RPMI8226 (cell line): ENCODE results near the gene NRG3.
A peak's percentile ranks its signal among the peaks of the same experiment; 100 is the strongest.

Experiments used
- DNase-seq: peaks from one replicate; pipeline ENCODE4 v3.0.0-alpha.2; 2015

Gene NRG3

DNA sequence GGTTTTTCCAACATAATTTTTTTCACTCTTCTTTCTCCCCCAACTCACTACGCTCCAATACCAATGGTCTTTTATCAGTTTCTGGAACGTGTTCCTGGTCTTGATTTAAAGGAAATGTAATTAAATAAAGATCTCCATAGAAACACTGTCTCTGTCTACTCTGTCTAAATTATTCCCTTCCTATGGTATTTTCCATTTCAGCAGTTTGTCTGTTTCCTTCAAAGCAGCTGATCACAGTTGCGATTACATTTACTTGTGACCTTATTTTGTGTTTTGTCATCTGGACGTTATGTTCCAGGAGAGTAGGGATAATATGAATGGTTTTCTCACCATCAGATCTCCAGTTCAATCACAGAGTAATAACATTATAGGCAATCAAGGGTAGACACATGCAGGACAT, 359.2 kb downstream of the NRG3 start:
- no peak for DNase-seq

DNA sequence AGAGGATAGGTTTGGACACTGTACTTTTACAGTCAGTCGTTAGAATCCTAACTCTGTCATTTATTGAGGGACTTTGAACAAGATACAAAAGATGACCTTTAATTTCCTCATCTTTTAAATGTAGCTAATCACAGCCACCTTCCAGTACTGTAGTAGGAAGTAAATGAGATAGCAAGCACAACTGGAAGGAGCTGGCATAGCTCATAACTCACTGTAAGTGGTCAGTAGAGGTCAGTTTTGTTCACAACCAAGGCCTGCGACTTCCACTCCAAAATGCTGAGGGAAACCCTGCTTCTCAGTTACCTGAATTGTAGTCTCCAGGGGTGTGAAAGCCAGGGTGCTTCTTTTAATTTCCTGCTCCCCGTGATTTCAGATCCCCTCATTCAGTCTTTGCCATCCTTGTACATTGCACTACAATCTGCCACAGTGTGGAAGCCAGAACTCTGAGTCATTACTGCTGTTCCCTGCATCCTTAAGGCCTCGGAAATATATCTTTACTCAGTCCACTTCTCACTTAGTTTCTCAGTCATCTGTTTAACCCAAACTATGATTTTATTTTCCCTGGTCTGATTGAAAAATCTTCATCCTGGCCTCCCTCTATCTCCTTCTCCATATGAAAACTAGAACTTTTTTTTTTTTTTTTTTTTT, 361.2 kb downstream of the NRG3 start:
- DNase-seq = no peak

DNA sequence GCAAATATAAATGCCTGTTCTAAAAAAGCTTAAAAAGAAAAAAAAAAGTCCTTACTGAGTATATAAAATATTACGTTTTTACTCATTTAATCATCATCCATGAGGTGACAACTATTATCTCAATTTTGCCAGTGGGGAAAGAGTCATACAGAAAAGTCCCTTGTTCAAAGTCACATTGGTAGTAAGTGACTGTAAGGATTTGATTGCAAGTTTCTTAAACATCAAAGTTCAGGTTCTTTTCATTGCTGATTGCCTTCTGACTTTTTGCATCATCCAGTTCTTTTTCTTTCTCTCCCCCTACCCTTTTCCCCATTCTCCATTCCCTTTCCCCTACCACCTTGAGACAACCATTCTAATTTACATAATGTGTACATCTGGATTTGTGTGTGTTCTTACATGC, 363.3 kb downstream of the NRG3 start:
- DNase-seq = no peak

DNA sequence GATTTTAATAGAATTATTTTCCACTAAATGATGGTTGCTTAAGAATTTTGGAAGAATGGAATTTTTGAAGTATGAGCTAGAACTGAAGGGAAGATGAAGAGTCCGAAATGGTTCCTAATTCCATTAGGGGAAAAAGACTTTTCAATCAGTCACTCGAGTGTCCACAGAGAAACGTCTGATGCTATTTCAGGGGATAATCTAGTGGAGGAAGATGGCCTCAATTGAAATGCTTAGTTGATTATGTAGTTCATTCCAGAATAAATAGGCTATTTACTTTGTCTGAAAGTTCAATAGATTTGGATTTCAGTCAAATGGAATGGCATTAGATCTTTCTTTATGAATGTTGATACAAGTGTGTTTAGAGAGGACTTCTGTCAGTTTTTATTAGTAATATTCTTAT, 365.4 kb downstream of the NRG3 start:
- DNase-seq = no peak

DNA sequence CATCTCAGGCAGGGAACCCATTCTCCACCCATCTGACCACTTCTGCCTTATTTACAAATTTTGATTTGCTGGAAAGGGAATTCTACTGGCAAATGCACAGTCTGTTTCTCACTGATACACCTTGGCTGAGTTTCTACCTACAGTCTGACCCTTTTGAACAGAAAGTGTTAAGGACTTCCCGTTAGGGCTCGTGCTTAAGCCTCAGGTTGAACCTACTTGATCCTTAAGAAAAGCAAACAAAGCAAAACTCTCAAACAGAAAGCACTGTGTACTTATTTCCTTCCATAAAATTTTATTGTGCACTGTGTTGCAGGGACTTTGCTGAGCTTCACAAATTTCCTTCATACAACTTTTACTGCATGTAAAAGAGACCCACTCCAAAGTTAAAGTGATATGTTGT, 367.8 kb downstream of the NRG3 start:
- no peak for DNase-seq

DNA sequence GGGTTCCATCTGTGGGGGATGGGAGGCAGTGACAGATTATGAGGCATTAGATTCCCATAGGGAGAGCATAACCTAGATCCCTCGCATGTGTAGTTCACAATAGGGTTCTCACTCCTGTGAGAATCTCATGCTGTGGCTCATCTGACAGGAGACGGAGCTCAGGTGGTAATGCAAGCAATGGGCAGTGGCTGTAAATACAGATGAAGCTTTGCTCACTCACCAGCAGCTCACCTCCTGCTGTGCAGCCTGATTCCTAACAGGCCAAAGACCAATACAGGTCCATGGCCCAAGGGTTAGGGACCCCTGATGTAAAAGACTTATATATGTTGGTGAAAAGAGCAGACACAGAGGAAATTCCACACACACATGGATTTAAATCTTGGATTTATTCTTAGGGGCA, 370.2 kb downstream of the NRG3 start:
- DNase-seq = no peak

DNA sequence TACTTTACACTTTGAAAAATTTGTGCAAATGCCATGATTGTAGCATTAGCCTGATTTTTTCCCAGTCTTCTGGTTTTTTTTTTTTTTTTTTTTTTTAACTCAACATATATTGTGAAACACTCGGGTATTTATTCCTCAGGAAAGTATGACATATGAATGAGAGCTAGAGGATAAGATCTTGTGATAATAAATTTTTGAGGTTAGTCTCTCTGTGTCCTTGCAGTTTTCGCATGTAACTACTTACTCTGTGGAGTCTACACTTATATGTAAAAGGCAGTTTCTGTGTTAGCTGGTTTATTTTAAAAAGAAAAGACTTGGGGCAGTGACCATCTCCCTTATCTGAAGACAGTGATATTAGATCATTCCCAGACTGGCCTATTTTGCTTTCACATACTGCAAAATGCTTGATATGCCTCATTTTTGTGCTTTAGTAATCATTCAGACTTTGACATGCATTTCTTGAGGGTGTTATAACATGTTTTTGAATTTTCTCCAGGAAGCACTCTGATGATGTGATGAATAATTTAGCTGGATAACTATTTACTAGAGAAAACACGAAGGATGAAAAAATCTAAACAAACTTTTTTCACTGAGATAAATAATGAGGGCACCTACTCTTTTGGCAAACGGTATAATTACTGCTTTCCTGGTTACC, 371.0 kb downstream of the NRG3 start:
- no peak for DNase-seq

DNA sequence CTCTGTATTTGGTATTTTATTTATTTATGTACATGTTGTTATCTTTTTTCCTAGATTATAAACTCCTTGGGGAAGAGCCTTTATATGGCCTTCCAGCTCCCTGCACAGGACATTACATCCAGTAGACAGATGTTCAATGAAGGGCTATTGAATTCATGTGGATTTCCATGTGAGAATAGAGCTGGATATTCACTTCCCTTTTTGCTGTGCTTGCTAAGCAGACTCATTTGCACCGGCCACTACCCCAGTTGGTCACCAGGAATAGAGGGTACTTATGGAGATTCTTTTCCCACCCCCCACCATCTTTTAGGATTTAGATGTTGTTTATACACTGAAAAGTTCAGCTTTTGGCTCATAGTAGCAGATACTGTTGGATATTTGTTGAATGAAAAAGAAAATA, 374.1 kb downstream of the NRG3 start:
- no peak for DNase-seq

DNA sequence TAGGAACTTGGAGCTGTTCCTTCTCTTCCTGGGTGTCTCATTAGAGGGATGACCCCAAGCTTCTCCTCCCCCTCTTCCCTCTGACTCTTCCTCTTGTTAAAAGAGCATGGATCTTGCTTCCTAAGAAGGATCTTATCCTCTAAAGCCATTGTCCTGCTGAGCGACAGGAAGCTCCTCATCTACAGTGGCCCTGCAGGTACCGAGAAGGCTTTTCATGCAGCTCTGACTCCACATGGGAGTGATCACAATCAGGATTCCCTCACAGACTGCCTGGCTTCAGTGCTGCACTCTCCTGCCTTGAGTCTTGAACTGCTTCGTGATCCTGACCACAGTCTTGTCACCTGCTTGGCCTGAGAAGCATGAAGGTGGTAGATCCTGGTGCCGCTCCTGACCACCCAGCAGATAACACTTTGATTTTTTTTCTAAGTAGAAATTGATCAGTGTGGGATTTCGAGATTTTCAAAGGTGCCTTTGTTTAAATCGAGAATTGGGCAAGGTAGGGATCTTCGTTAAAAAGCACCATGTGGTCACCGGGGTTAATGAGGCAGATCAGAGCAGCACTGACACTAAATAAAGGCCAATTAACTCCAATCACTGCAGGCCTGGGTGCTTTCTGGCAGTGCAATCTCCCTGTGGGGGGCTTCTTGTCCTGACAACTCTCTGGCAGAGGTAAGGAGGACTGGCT, 376.4 kb downstream of the NRG3 start:
- no peak for DNase-seq

DNA sequence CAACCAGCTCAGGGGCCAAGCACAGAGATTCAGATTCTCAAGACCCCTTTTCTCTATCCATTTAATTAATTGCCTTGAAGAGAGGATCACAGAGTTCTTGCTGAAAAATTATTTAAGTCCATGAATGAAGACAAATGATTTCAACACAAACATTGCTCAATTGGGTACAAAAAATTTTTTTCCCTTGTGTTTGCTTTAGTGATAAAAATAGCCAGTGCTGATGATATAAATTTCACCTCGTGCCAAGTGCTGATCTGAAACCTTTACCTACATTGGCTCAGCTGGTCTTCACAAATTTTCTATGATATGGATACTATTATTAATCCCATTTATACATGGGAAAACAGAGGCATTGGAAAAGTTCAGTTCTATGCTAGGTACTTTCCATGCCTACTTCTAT, 377.1 kb downstream of the NRG3 start:
- no peak for DNase-seq

DNA sequence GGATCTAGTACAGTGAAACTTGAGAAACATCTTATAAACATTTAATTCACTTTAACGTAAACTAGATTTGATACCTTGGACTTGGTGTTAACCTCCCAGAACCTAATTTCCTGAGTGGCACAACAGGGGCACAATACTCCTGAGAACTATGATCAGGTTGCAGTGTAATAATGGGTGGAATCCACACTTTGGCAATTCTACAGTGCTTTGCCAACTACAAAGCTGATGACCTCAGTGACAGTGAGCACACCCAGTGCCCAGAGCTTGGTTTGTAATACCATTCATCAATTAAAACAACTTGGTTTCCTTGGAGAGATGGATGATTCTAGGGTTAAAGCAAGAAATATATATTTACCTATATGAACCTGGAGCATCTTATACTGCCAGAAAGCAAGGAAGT, 379.2 kb downstream of the NRG3 start:
- DNase-seq = no peak

DNA sequence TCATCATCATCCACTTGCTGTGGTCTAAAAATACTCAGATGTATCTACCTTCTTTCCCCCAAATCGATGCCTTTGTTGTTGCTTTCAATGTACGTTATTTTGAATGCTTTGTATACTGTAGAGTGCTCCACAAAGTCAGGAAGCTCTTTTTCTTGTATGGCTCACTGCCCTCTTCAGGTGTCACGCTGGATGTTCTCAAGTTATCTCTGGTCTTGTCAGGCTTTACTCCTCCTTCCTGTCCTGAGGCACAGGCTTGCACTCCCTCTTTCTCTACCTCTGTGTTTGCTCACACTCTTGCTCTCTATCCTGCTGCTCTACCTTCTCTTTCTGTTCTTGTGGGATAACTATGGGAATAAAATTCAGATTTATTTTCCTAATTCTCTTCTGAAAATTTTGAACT, 381.3 kb downstream of the NRG3 start:
- no peak for DNase-seq

DNA sequence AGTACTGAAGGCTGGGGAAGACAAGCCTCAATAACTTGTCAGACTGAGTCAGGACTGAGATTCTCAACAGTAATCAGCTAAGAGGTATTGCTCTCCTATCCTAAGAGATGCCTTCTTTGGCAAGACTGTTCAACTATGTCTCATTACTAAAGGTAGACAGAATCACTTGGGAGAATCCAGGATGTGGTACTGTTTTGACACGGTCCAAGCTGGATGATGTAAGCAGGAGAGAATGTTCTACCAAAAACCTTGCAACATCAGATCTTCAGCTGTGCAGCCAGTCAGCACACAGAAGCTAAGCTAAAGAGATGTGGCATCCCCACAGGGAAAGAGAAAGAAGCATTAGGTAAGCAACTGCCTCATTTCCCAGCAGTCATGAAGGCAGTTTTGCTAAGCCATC, 391.4 kb downstream of the NRG3 start:
- no peak for DNase-seq

DNA sequence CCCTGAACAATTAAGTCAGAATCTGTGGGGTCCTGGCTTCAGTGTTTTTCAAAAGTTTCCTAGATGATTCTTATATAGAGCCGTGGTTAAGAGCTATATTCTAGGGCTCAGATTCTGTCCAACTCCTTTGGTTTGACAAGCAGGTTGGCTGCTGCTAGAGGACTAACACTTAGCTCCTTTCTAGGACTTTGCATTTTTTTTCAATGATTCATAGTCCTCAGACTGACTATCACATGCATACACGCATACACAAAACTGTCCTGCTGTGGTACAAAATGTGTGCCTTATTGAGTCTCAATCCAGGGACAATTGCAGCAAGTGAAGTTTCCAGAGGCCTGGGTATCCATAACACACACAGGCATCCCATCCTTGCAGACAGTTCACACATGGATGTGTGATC, 392.0 kb downstream of the NRG3 start:
- DNase-seq = no peak

DNA sequence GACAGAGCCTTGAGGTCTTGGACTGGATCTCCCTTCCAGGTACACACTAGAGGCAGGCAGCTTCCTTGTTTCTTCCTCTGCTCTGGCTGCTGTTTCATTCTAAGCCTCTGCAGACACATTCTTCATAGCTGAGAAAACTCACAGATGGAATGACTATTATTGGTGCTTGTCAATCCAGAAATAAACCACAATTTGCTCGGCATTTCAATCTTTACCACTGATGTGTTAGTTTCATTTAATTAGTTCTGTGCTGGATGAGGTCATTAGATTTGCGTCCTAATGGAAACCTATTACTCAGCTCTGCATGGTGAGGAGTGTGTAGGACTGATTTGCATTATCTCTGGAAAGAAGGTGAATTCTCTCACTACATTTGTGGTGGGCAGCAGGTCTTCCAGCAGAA, 392.5 kb downstream of the NRG3 start:
- no peak for DNase-seq

DNA sequence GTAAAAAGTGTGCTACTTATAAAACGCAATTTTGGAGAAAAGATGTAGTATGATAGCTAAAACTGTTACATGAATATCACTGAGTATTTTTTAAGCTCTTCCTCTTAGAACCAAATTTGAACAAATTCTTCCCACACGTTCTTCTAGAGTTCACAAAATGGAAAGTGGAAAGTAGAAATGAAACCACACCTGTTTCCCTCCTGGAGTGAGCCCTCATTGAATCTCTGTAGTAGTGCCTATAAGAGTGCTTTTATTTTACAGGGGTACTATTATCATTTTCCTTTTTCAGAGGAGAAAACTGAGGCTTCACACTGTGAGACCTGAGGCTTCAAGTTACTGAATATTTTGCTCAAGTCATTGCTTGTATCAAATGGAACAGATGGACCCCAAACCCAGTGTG, 393.0 kb downstream of the NRG3 start:
- no peak for DNase-seq

DNA sequence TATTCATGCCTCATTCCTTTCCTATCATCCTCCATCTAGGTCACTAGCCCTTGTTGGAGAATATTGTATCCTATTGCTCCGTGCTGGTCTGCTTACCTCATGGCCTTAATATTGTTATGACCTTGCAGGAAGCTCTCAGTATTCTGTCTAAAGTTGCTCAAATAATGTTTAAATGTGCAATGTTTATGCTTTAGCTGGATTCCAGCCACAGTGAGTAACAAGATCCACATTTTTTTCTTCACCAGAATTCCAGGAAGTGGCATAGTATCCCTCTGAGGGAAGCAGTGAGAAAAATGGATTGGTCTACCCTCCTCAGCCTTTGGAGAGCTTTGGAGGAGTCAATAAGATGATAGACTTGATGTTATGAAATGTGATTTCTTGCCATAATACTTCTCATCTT, 402.6 kb downstream of the NRG3 start:
- DNase-seq = no peak

DNA sequence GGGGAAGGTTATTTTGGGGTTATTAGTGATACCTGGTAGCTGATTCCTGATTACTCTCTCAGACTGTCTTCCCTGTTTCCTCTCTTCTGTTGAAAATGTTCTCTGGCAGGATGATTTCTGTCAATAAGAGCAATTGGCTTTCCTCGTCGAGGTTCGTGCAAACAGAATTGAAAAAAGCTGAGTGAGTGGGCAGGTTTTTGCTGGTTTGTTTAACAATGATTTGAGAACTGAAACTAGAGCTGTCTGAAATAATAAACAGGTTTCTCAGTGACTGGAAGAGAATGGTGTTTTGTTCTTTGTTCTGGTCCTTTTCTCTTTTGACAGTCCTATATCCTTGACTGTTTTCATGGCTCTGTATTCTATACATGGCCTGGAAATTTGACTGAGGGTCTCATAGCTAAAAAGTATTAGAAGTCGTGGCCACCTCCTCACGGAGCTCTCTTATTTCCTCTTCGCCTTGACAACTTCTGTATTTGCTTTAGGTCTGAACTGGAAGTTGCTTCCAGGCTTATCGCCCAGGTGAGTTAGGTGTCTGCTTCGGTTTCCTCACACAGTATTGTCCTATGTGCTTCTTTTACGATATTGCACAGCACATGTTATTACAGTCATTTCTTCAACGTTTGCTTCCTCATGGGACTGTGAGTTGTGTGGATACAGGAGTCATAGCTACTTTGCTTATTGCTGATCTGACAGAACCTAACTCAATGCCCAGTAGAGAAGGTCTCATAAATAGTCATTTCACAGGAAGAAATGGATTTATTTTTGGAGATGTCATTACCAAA, 403.6 kb downstream of the NRG3 start:
- DNase-seq = peak; percentile 7

DNA sequence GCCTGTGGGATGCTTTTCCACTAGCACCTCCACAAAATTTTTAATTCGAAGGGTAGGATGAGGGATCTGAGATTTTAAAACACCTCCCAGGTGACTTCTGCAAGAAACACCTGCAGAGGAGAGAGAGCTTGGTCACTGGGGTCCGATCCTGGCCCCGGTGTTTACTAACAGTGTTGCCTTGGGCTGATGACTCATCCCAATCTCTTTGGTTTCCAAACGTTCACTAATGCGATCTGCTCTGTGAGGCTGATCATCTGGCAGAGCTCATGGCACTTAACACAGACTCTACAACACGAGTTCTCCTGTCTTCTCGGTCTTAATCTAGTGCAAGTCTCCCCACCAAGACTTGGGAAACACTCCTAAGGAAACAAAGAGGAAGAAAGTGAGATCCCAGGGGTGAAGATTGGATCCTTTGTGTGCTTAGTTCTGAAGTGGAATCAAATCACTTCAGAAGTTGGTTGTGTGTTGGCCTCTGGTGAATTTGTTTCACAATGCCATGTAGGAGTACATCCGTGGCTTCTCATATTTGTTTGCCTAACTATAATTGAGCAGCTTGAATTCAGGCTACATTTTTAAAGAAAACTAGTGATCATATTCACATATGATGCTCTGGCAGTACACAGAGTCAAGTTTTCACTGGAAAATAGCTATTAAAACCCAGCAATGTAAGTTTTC, 407.9 kb downstream of the NRG3 start:
- no peak for DNase-seq

DNA sequence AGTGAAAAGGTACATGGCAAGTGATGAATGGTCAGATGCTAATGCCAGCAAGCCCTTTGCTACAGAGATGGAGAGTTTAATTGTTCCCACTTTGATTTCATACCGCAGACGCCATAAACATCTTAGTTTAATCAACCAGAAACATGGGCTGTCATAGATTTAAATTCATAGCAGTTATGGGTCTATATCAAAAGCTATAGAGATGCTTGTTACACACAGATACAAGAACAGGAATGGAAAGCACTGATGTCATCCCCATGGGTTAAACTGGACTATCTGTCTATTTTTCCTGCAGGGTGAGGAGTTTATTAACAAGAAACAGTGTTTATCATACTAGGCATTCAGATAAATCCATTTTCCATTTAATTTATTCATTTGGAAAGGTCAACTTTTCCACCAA, 409.2 kb downstream of the NRG3 start:
- no peak for DNase-seq

DNA sequence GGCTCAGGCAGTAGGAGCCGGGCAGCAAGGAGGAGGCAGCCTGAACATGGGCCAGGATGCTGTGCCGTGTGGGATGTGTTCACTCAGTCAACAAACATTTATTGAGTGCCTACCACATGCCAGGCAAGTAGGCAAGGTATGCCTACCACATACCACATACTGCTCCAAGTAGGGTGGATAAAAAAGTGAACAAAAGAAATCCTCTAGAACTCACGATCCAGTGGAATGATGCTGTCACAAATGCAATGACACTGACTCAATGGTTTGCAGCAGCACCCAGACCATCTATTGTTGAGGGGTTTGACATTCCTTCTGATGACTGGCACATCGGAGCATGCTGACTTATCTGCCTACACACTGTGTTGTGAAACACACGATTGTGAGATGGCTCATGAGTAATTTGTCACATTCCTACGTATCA, 413.5 kb downstream of the NRG3 start:
- no peak for DNase-seq

DNA sequence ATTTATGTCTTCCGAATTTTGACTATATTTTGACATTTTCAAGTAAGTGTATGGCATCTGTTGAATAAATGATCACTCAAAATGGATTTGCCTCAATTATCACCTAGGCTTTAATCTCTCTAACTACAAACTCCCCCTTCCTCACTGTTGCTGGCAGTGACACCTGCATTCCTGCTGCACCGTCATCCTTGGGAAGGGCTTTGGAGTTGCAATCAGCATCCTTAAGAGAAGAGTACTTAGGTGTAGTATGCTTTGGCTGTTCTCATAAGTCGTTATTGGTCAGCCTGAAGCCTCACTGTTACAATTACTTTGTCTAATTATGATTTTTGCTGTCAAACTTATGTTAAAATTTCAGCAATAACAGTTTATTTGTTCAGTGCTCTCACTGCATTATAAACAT, 415.0 kb downstream of the NRG3 start:
- DNase-seq = no peak

DNA sequence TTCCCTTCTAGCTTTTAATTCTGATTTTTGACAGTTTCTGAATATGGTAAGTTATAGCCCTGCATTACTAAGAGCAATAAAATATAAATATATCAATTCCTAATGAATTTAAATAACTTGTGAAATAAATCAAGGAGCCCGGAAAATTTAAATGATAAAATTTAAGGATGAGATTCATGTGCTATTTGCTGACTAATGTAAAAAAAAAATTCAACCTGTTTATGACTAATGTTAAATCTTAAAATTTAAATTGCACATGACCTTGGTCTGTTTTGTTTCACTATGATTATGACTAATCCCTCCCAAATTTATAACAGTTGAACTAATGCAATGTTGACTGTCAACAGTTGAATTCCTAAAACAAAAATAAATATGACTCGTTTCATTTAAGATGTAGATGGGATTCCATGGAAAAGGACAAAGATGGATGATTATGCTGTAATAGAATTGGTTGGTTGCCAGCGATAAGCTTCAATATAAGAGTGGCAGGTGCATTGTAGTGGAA, 419.9 kb downstream of the NRG3 start:
- no peak for DNase-seq
